ENCODE results near the gene SFMBT1.
A peak's percentile ranks its signal among the peaks of the same experiment; 100 is the strongest.
"Not testable (repeated sequence)": the region's sequence is repeated elsewhere in the genome, so short reads cannot be mapped to it uniquely, and the experiment has no call there.

The SFMBT1 gene

GRCh38 chr3:53035018-53035417 lies 10.9 kb downstream of the SFMBT1 start:
- not testable (repeated sequence) for FAIRE-seq

- not testable (repeated sequence) for FAIRE-seq
Observed at GRCh38 chr3:53034411-53034810, 11.5 kb downstream of the SFMBT1 start.

- no peak for FAIRE-seq
Observed at GRCh38 chr3:53032609-53033008, 13.3 kb downstream of the SFMBT1 start.

GRCh38 chr3:53030619-53031449 lies 15.0 kb downstream of the SFMBT1 start:
- no peak for FAIRE-seq

- no peak for FAIRE-seq
Observed at GRCh38 chr3:53028641-53029040, 17.2 kb downstream of the SFMBT1 start.

GRCh38 chr3:53027254-53027844 lies 18.5 kb downstream of the SFMBT1 start:
- no peak for FAIRE-seq

GRCh38 chr3:53026382-53027162 lies 19.3 kb downstream of the SFMBT1 start:
- no peak for FAIRE-seq

GRCh38 chr3:53024315-53024714 lies 21.6 kb downstream of the SFMBT1 start:
- no peak for FAIRE-seq

- FAIRE-seq, result no peak
Observed at GRCh38 chr3:53023072-53023823, 22.6 kb downstream of the SFMBT1 start.

- no peak for FAIRE-seq
Observed at GRCh38 chr3:53022647-53023046, 23.2 kb downstream of the SFMBT1 start.

- FAIRE-seq, result no peak
Observed at GRCh38 chr3:53016236-53016635, 29.6 kb downstream of the SFMBT1 start.

- no peak for FAIRE-seq
Observed at GRCh38 chr3:53011324-53011723, 34.5 kb downstream of the SFMBT1 start.

- no peak for FAIRE-seq
Observed at GRCh38 chr3:53009826-53010539, 35.9 kb downstream of the SFMBT1 start.

- FAIRE-seq, result no peak
Observed at GRCh38 chr3:53008932-53009331, 36.9 kb downstream of the SFMBT1 start.

GRCh38 chr3:53005854-53006513 lies 39.9 kb downstream of the SFMBT1 start:
- FAIRE-seq, result no peak

GRCh38 chr3:53005338-53005737 lies 40.5 kb downstream of the SFMBT1 start:
- FAIRE-seq, result no peak

GRCh38 chr3:53003320-53003719 lies 42.6 kb downstream of the SFMBT1 start:
- no peak for FAIRE-seq

- no peak for FAIRE-seq
Observed at GRCh38 chr3:52998771-52999513, 46.9 kb downstream of the SFMBT1 start.

- FAIRE-seq, result no peak
Observed at GRCh38 chr3:52990637-52991036, 55.2 kb downstream of the SFMBT1 start.

- FAIRE-seq, result peak; percentile 85
Observed at GRCh38 chr3:52986938-52987337, 58.9 kb downstream of the SFMBT1 start.

- no peak for FAIRE-seq
Observed at GRCh38 chr3:52986049-52986448, 59.8 kb downstream of the SFMBT1 start.
